GM12873 (cell line): ENCODE measurements around the gene LRRC8A.

Source experiments
- CTCF ChIP-seq: IDR thresholded peaks from 2 replicates; pipeline ENCODE4 v1.5.1; 2012; ENCODE audit warnings: low read depth, mild to moderate bottlenecking, moderate library complexity, low read length, control low read depth; ENCODE audit not compliant: insufficient read depth; ENCODE audit errors: missing control alignments

The LRRC8A gene

DNA sequence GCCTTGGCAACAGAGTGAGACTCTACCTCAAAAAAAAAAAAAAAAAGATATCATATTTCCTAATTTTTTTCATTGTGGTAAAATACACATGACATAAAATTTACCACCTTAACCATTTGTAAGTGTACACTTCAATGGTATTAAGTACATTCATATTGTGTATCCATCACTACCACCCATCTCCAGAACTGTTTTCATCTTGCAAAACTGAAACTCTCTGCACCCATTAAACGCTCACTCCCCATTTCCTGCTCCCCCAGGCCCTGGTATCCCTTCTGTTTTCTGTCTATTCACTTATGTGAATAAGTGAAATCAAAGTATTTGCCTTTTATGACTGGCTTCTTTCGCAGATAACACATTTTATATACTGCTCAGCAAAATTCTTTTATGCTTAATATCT, 12.8 kb downstream of the LRRC8A start:
- no peak for TF ChIP-seq CTCF

DNA sequence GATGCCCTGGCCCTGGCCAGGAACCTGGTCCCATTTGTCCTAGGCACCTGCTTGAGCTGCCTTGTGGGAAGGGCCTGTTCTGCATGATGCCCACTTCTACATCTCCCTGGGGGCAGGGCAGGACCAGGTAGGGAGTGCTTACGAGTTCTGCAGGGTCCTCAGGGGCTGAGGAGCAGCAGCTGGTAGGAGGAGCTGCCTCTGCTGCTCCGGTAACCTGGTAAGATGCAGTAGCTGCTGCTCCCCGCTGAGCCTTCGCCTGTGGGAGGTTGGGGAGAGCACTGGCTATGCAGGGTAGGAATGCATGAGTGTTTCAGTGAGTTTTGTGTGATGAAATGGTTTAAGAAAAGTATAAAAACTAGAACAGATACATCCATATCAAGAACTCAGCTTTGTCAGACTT, 13.6 kb downstream of the LRRC8A start:
- TF ChIP-seq CTCF = no peak

GRCh38 chr9:128898382-128898781, 16.4 kb downstream of the LRRC8A start:
- no peak for TF ChIP-seq CTCF

- TF ChIP-seq CTCF = no peak
Measured at GRCh38 chr9:128898845-128899565, 17.1 kb downstream of the LRRC8A start.

GRCh38 chr9:128899566-128900322, 17.8 kb downstream of the LRRC8A start:
- no peak for TF ChIP-seq CTCF

DNA sequence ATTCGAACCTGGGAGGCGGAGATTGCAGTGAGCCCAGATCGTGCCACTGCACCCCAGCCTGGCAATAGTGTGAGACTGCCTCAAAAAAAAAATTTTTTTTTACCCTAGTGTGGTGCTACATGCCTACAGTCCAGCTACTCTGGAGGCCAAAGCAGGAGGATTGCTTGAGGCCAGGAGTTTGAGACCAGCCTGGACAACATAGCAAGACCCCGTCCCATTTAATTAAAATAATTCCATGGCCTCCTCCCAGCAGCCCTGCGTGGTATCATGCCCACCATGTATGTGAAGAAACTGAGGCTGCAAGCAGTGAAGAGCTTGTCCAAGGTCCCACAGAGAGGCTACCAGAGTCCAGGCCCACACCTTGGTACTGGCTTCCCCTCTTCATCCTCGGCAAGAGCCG, 19.4 kb downstream of the LRRC8A start:
- no peak for TF ChIP-seq CTCF

GRCh38 chr9:128901822-128902221, 19.9 kb downstream of the LRRC8A start:
- TF ChIP-seq CTCF = no peak
